Mesenchymal stem cell (in vitro differentiated cells and primary cell): ENCODE results near the gene KIF6.

Experiments used
- DNase-seq: peaks from one replicate; pipeline ENCODE4 v3.0.0-alpha.2; 2013
- H2AFZ ChIP-seq: one replicate; pipeline ENCODE4 v1.6.1; 2013; ENCODE audit warnings: low read depth, mild to moderate bottlenecking, control low read depth, inconsistent platforms, low read length, moderate library complexity
- H2AK5ac ChIP-seq: 2 replicates; pipeline ENCODE4 v1.6.1; 2013; ENCODE audit warnings: low read length, moderate library complexity, mild to moderate bottlenecking, inconsistent platforms; ENCODE audit not compliant: severe bottlenecking
- H2BK120ac ChIP-seq: one replicate; pipeline ENCODE4 v1.6.1; 2013; ENCODE audit warnings: low read depth, mild to moderate bottlenecking, inconsistent platforms, low read length, moderate library complexity
- H2BK12ac ChIP-seq, 2 experiments: one replicate each; pipeline ENCODE4 v1.6.1; 2013; ENCODE audit warnings: inconsistent platforms in 2 of 2, low read length in 2 of 2, mild to moderate bottlenecking in 2 of 2, moderate library complexity in 2 of 2, control low read depth in 1 of 2
- H2BK15ac ChIP-seq: one replicate; pipeline ENCODE4 v1.6.1; 2013; ENCODE audit warnings: mild to moderate bottlenecking, low read depth, inconsistent platforms; ENCODE audit not compliant: poor library complexity, severe bottlenecking
- H2BK5ac ChIP-seq: 2 replicates; pipeline ENCODE4 v1.6.1; 2013; ENCODE audit warnings: low read depth, mild to moderate bottlenecking, low read length, control low read depth, inconsistent platforms; ENCODE audit not compliant: poor library complexity, severe bottlenecking
- H3K14ac ChIP-seq, 2 experiments: one replicate each; pipeline ENCODE4 v1.6.1; 2013; ENCODE audit warnings: inconsistent platforms in 2 of 2, low read length in 2 of 2, control low read depth in 1 of 2, mild to moderate bottlenecking in 1 of 2, moderate library complexity in 1 of 2
- H3K18ac ChIP-seq, 2 experiments: one replicate each; pipeline ENCODE4 v1.6.1; 2013; ENCODE audit warnings: inconsistent platforms in 2 of 2, low read length in 2 of 2, control low read depth in 1 of 2, low read depth in 1 of 2, mild to moderate bottlenecking in 1 of 2
- H3K23ac ChIP-seq, 2 experiments: one replicate each; pipeline ENCODE4 v1.6.1; 2013; ENCODE audit warnings: inconsistent platforms in 2 of 2, low read length in 2 of 2, mild to moderate bottlenecking in 2 of 2, moderate library complexity in 2 of 2, control low read depth in 1 of 2
- H3K27ac ChIP-seq: 2 replicates; pipeline ENCODE4 v1.5.1; 2013; ENCODE audit warnings: mild to moderate bottlenecking, moderate library complexity, low read length, control low read depth, inconsistent platforms; ENCODE audit not compliant: poor library complexity, severe bottlenecking
- H3K27me3 ChIP-seq, 2 experiments: 2 replicates each; pipeline versions ENCODE4 v1.6.1 to v1.7.0; 2013; ENCODE audit warnings: low read length in 2 of 2, mild to moderate bottlenecking in 2 of 2, moderate library complexity in 2 of 2, control low read depth in 1 of 2, inconsistent platforms in 1 of 2; ENCODE audit not compliant: control insufficient read depth in 1 of 2, insufficient read depth in 1 of 2
- H3K36me3 ChIP-seq, 2 experiments: 2 replicates each; pipeline versions ENCODE4 v1.6.1 to v1.7.0; 2013; ENCODE audit warnings: low read length in 2 of 2, control low read depth in 1 of 2, inconsistent platforms in 1 of 2, low read depth in 1 of 2, mild to moderate bottlenecking in 1 of 2; ENCODE audit not compliant: insufficient read depth in 2 of 2, control insufficient read depth in 1 of 2
- H3K4ac ChIP-seq, 2 experiments: one replicate each; pipeline ENCODE4 v1.6.1; 2013; ENCODE audit warnings: inconsistent platforms in 2 of 2, low read length in 2 of 2, mild to moderate bottlenecking in 2 of 2, moderate library complexity in 2 of 2, control low read depth in 1 of 2, low read depth in 1 of 2
- H3K4me1 ChIP-seq: 2 replicates; pipeline ENCODE4 v1.6.1; 2013; ENCODE audit warnings: low read depth, low read length, control low read depth; ENCODE audit not compliant: control insufficient read depth, insufficient read depth
- H3K4me2 ChIP-seq: 2 replicates; pipeline ENCODE4 v1.6.1; 2013; ENCODE audit warnings: low read length, mild to moderate bottlenecking, inconsistent platforms; ENCODE audit not compliant: poor library complexity, severe bottlenecking
- H3K4me3 ChIP-seq, 2 experiments: 2 replicates each; pipeline versions ENCODE4 v1.5.1 to v1.7.0; 2013; ENCODE audit warnings: low read length in 2 of 2, mild to moderate bottlenecking in 2 of 2, control low read depth in 1 of 2, low read depth in 1 of 2; ENCODE audit not compliant: insufficient read depth in 1 of 2
- H3K79me1 ChIP-seq: replicated peaks from 2 replicates; pipeline ENCODE4 v1.6.1; 2013; ENCODE audit warnings: mild to moderate bottlenecking, control low read depth, low read length, inconsistent platforms; ENCODE audit not compliant: poor library complexity, severe bottlenecking
- H3K9ac ChIP-seq: 2 replicates; pipeline ENCODE4 v1.7.0; 2013; ENCODE audit warnings: mild to moderate bottlenecking, low read length, moderate library complexity
- H3K9me3 ChIP-seq: 2 replicates; pipeline ENCODE4 v1.7.0; 2013; ENCODE audit warnings: mild to moderate bottlenecking, low read length; ENCODE audit not compliant: control insufficient read depth
- H4K8ac ChIP-seq: one replicate; pipeline ENCODE4 v1.6.1; 2013; ENCODE audit warnings: inconsistent platforms, mild to moderate bottlenecking, low read length, moderate library complexity
- H4K91ac ChIP-seq: one replicate; pipeline ENCODE4 v1.6.1; 2013; ENCODE audit warnings: mild to moderate bottlenecking, low read length, inconsistent platforms
- WGBS: methylation state at CpG from one replicate; pipeline ENCODE4 v1.1.7; 2013; ENCODE audit warnings: mixed read lengths; 5-methylcytosine and 5-hydroxymethylcytosine counted together

Gene KIF6

GRCh38 chr6:39623750-39624149 lies 101.5 kb downstream of the KIF6 start:
- Histone ChIP-seq H3K4me3 (no peak overlapping the region), H2BK120ac (no peak overlapping the region), H2BK15ac (no peak overlapping the region), H4K91ac (no peak overlapping the region), H3K79me1 (no peaks in the 10 kb centered on the region), H3K4me2 (no peak overlapping the region), H4K8ac (no peak overlapping the region), H3K27ac (no peak overlapping the region), H2AK5ac (no peak overlapping the region), H3K18ac (no peak overlapping the region), H3K23ac (no peak overlapping the region), H3K27me3 (no peaks in the 10 kb centered on the region), H3K9ac (no peak overlapping the region), H3K4ac (no peak overlapping the region), H3K4me1 (no peaks in the 10 kb centered on the region), H2BK12ac (no peak overlapping the region), H2AFZ (no peak overlapping the region), H3K36me3 (no peaks in the 10 kb centered on the region), H3K14ac (no peak overlapping the region), H3K9me3 (no peaks in the 10 kb centered on the region), H2BK5ac (no peak overlapping the region)
- no peak for DNase-seq
- WGBS: 91% methylated on average over 4 of the region's 4 CpGs

- H4K91ac ChIP-seq: no peak overlapping the region
- H2BK5ac ChIP-seq: no peak overlapping the region
- no peak overlapping the region for H3K14ac ChIP-seq
- H2BK120ac ChIP-seq: no peak overlapping the region
- H3K36me3 ChIP-seq: no peaks in the 10 kb centered on the region
- H3K9me3 ChIP-seq: no peaks in the 10 kb centered on the region
- DNase-seq: no peak
- H3K18ac ChIP-seq: no peak overlapping the region
- H2BK15ac ChIP-seq: no peak overlapping the region
- no peak overlapping the region for H2AK5ac ChIP-seq
- H2BK12ac ChIP-seq: no peak overlapping the region
- H3K27ac ChIP-seq: no peak overlapping the region
- no peak overlapping the region for H3K4ac ChIP-seq
- H2AFZ ChIP-seq: no peak overlapping the region
- no peaks in the 10 kb centered on the region for H3K27me3 ChIP-seq
- H3K23ac ChIP-seq: no peak overlapping the region
- WGBS: 95% methylated on average over 3 of the region's 3 CpGs
- H3K9ac ChIP-seq: no peak overlapping the region
- no peaks in the 10 kb centered on the region for H3K79me1 ChIP-seq
- no peak overlapping the region for H4K8ac ChIP-seq
- H3K4me3 ChIP-seq: no peak overlapping the region
- no peak overlapping the region for H3K4me2 ChIP-seq
- H3K4me1 ChIP-seq: peaks cover 2% of the 10 kb centered on the region
Observed at GRCh38 chr6:39617520-39617919, 107.7 kb downstream of the KIF6 start.

- no peak overlapping the region for H2BK5ac ChIP-seq
- no peak for DNase-seq
- no peak overlapping the region for H2AFZ ChIP-seq
- no peak overlapping the region for H3K23ac ChIP-seq
- no peak overlapping the region for H3K18ac ChIP-seq
- no peaks in the 10 kb centered on the region for H3K79me1 ChIP-seq
- H3K4ac ChIP-seq: no peak overlapping the region
- H3K27ac ChIP-seq: no peak overlapping the region
- H2BK12ac ChIP-seq: no peak overlapping the region
- no peak overlapping the region for H2AK5ac ChIP-seq
- no peak overlapping the region for H2BK15ac ChIP-seq
- no peaks in the 10 kb centered on the region for H3K9me3 ChIP-seq
- no peak overlapping the region for H3K4me2 ChIP-seq
- no peak overlapping the region for H3K14ac ChIP-seq
- no peak overlapping the region for H4K8ac ChIP-seq
- no peak overlapping the region for H4K91ac ChIP-seq
- H3K4me1 ChIP-seq: peaks cover 2% of the 10 kb centered on the region
- H3K27me3 ChIP-seq: no peaks in the 10 kb centered on the region
- no peak overlapping the region for H3K9ac ChIP-seq
- no peak overlapping the region for H2BK120ac ChIP-seq
- H3K36me3 ChIP-seq: no peaks in the 10 kb centered on the region
- no peak overlapping the region for H3K4me3 ChIP-seq
Observed at GRCh38 chr6:39617026-39617425, 108.2 kb downstream of the KIF6 start.

- H2BK12ac ChIP-seq: no peak overlapping the region
- no peak overlapping the region for H2BK5ac ChIP-seq
- H2BK120ac ChIP-seq: no peak overlapping the region
- no peaks in the 10 kb centered on the region for H3K36me3 ChIP-seq
- H2AFZ ChIP-seq: no peak overlapping the region
- H3K27me3 ChIP-seq: no peaks in the 10 kb centered on the region
- H3K9me3 ChIP-seq: no peaks in the 10 kb centered on the region
- no peak overlapping the region for H3K18ac ChIP-seq
- no peak overlapping the region for H4K8ac ChIP-seq
- no peak overlapping the region for H3K23ac ChIP-seq
- no peak overlapping the region for H3K27ac ChIP-seq
- DNase-seq: no peak
- no peak overlapping the region for H3K4ac ChIP-seq
- H3K4me1 ChIP-seq: peaks cover 2% of the 10 kb centered on the region
- no CpG with 5 or more reads among the region's 1 CpG for WGBS
- no peak overlapping the region for H2BK15ac ChIP-seq
- H3K79me1 ChIP-seq: no peaks in the 10 kb centered on the region
- no peak overlapping the region for H3K9ac ChIP-seq
- H3K4me2 ChIP-seq: no peak overlapping the region
- H2AK5ac ChIP-seq: no peak overlapping the region
- no peak overlapping the region for H4K91ac ChIP-seq
- no peak overlapping the region for H3K14ac ChIP-seq
- no peak overlapping the region for H3K4me3 ChIP-seq
Observed at GRCh38 chr6:39615622-39616021, 109.6 kb downstream of the KIF6 start.
